Stimulated activated CD8-positive, alpha-beta memory T cell treated with anti-CD3 and anti-CD28 coated beads, Interleukin-7, amount 100 ng/mL, for 1 hour (primary cell): ENCODE measurements around the gene FMO5.

Experiments used
- DNase-seq, 2 donors: peaks; one replicate each; pipeline ENCODE4 v3.0.0-alpha.2; 2020; ENCODE audit warnings: low read depth in 2 of 2

Gene FMO5

GRCh38 chr1:147151244-147151643, 73.9 kb downstream of the FMO5 start:
- DNase-seq = no peak

DNA sequence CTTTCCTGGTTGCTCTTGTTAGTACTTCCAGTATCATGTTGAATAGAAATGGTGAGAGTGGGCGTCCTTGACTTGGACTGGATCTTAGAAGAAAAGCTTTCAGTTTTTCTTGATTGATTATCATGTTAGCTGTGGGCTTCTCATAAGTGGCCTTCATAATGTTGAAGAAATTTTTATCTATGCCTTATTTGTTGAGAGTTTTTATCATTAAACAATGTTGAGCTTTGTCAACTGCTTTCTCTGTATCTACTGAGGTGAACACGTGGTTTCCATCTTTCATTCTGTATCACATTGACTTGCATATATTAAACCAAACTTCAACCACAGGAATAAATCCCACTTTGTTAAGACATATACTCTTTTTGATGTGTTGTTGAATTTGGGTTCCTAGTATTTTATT, 82.3 kb downstream of the FMO5 start:
- no peak for DNase-seq
